ENCODE measurements around the gene TAPT1. TPM values are rescaled to one million over a fixed set of nuclear protein-coding genes. Genes with fewer than 3 reads are reported as not detected.
A peak's percentile ranks its signal among the peaks of the same experiment; 100 is the strongest.

TAPT1 gene
- total RNA-seq, 1 experiment from 2014 or later: 13.8 TPM

GRCh38 chr4:16250661-16251365 lies 24.5 kb upstream of the TAPT1 start:
- H3K4me2 ChIP-seq: no peak overlapping the region
- no peaks in the 10 kb centered on the region for H3K36me3 ChIP-seq (ENCODE audit: low read depth)
- intact Hi-C loops (cut with micrococcal nuclease; ENCODE audit: unreplicated experiment): no loop called here
- ChIA-PET POLR2A (ENCODE audit: unreplicated experiment) (no interaction called here), CTCF (no interaction called here)
- H4K20me1 ChIP-seq (ENCODE audit: insufficient read depth): no peaks in the 10 kb centered on the region
- no peaks in the 10 kb centered on the region for H3K79me2 ChIP-seq (ENCODE audit: low read depth)
- H2AFZ ChIP-seq: no peak overlapping the region
- BruUV-seq (replicated peaks): no TSS peak
- DNase-seq: peak in 1 of 2 experiments; percentile 59
- no peak overlapping the region for H3K4me3 ChIP-seq
- no peak overlapping the region for H3K27ac ChIP-seq
- peaks cover 22% of the 10 kb centered on the region; the same call in 1 of the 2 replicates for H3K4me1 ChIP-seq (replicated peaks; ENCODE audit: insufficient read depth)
- TF ChIP-seq EZH2 (IDR thresholded peaks at IDR 0.05; ENCODE audit: low read depth) (no peak), CTCF (conservative IDR thresholded peaks at IDR 0.05) (no peak)
- no peaks in the 10 kb centered on the region for H3K9me3 ChIP-seq (ENCODE audit: insufficient read depth, low read depth)
- no peaks in the 10 kb centered on the region for H3K27me3 ChIP-seq (ENCODE audit: insufficient read depth, low read depth)
- no peaks in the 10 kb centered on the region for H3K9me2 ChIP-seq (ENCODE audit: insufficient read depth)
- H3F3A ChIP-seq (ENCODE audit: insufficient read depth, low read depth): no peaks in the 10 kb centered on the region

DNA sequence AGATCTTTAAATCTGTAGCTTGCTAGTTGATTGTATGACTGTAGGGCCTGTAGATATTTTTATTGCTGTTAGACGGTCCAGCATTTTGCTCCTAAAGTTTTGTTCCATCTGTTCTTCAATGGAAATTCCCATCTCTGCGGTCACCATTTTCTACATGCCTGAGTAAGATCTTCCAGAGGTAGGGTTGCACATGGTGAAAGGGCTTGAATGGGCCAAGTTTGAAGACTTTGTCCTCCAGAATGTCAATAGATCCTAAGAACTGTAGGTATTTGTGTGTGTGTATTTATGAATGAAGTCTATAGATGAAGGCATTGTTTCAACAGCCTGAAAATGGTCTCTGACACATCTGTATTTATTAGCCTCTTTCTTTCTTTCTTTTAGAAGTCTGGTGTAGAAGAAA lies 22.3 kb upstream of the TAPT1 start:
- Histone ChIP-seq H4K20me1 (ENCODE audit: insufficient read depth) (no peaks in the 10 kb centered on the region), H3K36me3 (ENCODE audit: low read depth) (no peaks in the 10 kb centered on the region), H3K27ac (no peak overlapping the region), H2AFZ (no peak overlapping the region), H3K4me3 (no peak overlapping the region), H3K9me2 (ENCODE audit: insufficient read depth) (no peaks in the 10 kb centered on the region), H3K4me2 (no peak overlapping the region), H3F3A (ENCODE audit: insufficient read depth, low read depth) (no peaks in the 10 kb centered on the region), H3K27me3 (ENCODE audit: insufficient read depth, low read depth) (no peaks in the 10 kb centered on the region), H3K9me3 (ENCODE audit: insufficient read depth, low read depth) (no peaks in the 10 kb centered on the region), H3K79me2 (ENCODE audit: low read depth) (no peaks in the 10 kb centered on the region), H3K4me1 (replicated peaks; ENCODE audit: insufficient read depth) (peaks cover 17% of the 10 kb centered on the region; the same call in 1 of the 2 replicates)
- no TSS peak for BruUV-seq (replicated peaks)
- intact Hi-C loops (cut with micrococcal nuclease; ENCODE audit: unreplicated experiment): no loop called here
- ChIA-PET POLR2A (ENCODE audit: unreplicated experiment) (no interaction called here), CTCF (no interaction called here)
- no peak for DNase-seq
- no peak for TF ChIP-seq CTCF (conservative IDR thresholded peaks at IDR 0.05)
- no peak for TF ChIP-seq EZH2 (IDR thresholded peaks at IDR 0.05; ENCODE audit: low read depth)

DNA sequence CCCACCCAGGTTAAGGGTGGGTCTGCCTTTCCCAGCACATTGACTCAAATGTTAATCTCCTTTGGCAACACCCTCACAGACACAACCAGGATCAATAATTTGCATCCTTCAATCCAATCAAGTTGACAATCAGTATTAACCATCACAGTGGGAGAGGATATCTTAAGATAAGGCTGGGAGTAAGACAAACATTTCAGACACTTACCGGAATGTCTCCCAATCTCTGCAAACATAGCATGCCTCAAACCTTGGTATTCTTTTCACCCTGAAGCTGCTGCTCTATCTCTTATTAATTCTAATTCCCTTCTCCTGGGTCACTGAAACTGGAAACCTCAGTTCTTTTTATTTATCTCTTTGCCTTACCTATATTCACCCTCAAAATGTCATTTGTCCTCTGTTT lies 19.0 kb upstream of the TAPT1 start:
- no peaks in the 10 kb centered on the region for H3F3A ChIP-seq (ENCODE audit: insufficient read depth, low read depth)
- no peak for TF ChIP-seq CTCF (conservative IDR thresholded peaks at IDR 0.05)
- no peak for TF ChIP-seq EZH2 (IDR thresholded peaks at IDR 0.05; ENCODE audit: low read depth)
- CTCF ChIA-PET: no interaction called here
- no peak overlapping the region for H3K4me3 ChIP-seq
- H3K27me3 ChIP-seq (ENCODE audit: insufficient read depth, low read depth): no peaks in the 10 kb centered on the region
- no peaks in the 10 kb centered on the region for H3K79me2 ChIP-seq (ENCODE audit: low read depth)
- no TSS peak for BruUV-seq (replicated peaks)
- 0 out of 2 replicates have a peak, but pooled peaks cover 2% of the 10 kb centered on the region for H3K4me1 ChIP-seq (replicated peaks; ENCODE audit: insufficient read depth)
- POLR2A ChIA-PET (ENCODE audit: unreplicated experiment): interaction anchor here (0.5 kb wide), 1 partner anchor 1257 kb away, joined by 4 read pairs; no protein-coding TSS in a partner anchor
- no peak for DNase-seq
- H2AFZ ChIP-seq: no peak overlapping the region
- H4K20me1 ChIP-seq (ENCODE audit: insufficient read depth): no peaks in the 10 kb centered on the region
- no peak overlapping the region for H3K4me2 ChIP-seq
- H3K9me2 ChIP-seq (ENCODE audit: insufficient read depth): no peaks in the 10 kb centered on the region
- no peak overlapping the region for H3K27ac ChIP-seq
- no peaks in the 10 kb centered on the region for H3K9me3 ChIP-seq (ENCODE audit: insufficient read depth, low read depth)
- H3K36me3 ChIP-seq (ENCODE audit: low read depth): no peaks in the 10 kb centered on the region
- intact Hi-C loops (cut with micrococcal nuclease; ENCODE audit: unreplicated experiment): no loop called here

Data from PC-9 (cell line).